ENCODE measurements around the gene CHTOP.

- TF ChIP-seq GLI4 (tag by site-specific recombination; IDR thresholded peaks at IDR 0.05) (no peak), CTCF (tag by site-specific recombination; IDR thresholded peaks at IDR 0.05) (no peak)
Observed at GRCh38 chr1:153617663-153618062, 16.2 kb upstream of the CHTOP start.
